Mammary epithelial cell (primary cell): ENCODE measurements around the gene AVPR2.

Source experiments
- EZH2 ChIP-seq: IDR thresholded peaks from 2 replicates; pipeline ENCODE4 v1.6.1; 2012; ENCODE audit warnings: low read length, inconsistent platforms, borderline replicate concordance
- TF ChIP-seq, protein P1 (sequence below), 2 donors: IDR thresholded peaks in 1 of 2; conservative IDR thresholded peaks in 1 of 2; 2 replicates each; pipeline ENCODE4 v1.5.1; 2011 to 2012; ENCODE audit warnings: inconsistent platforms in 2 of 2, low read length in 2 of 2, mild to moderate bottlenecking in 2 of 2, control low read depth in 1 of 2, low read depth in 1 of 2; ENCODE audit not compliant: insufficient read depth in 1 of 2; ENCODE audit errors: extremely low read depth in 1 of 2

DNA sequence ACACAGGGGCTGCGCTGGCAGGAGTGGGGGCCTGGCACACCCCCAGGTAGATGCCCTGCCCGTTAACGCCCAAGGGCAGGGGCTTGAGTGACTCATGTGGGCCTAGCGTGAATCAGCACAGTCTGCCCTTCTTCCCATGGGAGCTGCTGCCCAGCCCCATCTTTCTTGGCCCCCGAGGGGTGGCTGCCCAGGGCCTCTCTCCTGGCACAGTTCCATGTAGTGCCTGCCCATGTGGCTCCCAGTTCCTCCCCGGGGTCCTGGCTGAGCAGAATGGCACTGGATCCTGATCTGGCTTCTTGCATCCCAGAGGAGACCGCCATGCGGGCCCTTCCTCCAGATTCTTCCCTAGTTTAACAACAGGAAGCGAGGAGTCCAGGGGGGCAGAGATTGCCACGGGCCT, 2.1 kb upstream of the AVPR2 start:
- TF ChIP-seq, protein P1, sequence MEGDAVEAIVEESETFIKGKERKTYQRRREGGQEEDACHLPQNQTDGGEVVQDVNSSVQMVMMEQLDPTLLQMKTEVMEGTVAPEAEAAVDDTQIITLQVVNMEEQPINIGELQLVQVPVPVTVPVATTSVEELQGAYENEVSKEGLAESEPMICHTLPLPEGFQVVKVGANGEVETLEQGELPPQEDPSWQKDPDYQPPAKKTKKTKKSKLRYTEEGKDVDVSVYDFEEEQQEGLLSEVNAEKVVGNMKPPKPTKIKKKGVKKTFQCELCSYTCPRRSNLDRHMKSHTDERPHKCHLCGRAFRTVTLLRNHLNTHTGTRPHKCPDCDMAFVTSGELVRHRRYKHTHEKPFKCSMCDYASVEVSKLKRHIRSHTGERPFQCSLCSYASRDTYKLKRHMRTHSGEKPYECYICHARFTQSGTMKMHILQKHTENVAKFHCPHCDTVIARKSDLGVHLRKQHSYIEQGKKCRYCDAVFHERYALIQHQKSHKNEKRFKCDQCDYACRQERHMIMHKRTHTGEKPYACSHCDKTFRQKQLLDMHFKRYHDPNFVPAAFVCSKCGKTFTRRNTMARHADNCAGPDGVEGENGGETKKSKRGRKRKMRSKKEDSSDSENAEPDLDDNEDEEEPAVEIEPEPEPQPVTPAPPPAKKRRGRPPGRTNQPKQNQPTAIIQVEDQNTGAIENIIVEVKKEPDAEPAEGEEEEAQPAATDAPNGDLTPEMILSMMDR (conservative IDR thresholded peaks at IDR 0.05 in 1 of 2, IDR thresholded peaks at IDR 0.05 in 1 of 2; ENCODE audit: extremely low read depth in 1 of 2, insufficient read depth in 1 of 2, low read depth in 1 of 2, low read length in 2 of 2), result no peak
- no peak for TF ChIP-seq EZH2
